GM18505 (cell line): ENCODE results near the gene OVOL1.

Experiments
- ATAC-seq: cut with Tn5 transposase; IDR thresholded peaks from one replicate; pipeline ENCODE4 v1.9.1; 2021; ENCODE audit not compliant: unreplicated experiment
- POLR2A ChIP-seq: IDR thresholded peaks from 4 replicates; pipeline ENCODE4 v1.6.1; 2011; ENCODE audit warnings: borderline replicate concordance; ENCODE audit not compliant: insufficient read depth, insufficient read length; ENCODE audit errors: extremely low read depth

OVOL1 gene

DNA sequence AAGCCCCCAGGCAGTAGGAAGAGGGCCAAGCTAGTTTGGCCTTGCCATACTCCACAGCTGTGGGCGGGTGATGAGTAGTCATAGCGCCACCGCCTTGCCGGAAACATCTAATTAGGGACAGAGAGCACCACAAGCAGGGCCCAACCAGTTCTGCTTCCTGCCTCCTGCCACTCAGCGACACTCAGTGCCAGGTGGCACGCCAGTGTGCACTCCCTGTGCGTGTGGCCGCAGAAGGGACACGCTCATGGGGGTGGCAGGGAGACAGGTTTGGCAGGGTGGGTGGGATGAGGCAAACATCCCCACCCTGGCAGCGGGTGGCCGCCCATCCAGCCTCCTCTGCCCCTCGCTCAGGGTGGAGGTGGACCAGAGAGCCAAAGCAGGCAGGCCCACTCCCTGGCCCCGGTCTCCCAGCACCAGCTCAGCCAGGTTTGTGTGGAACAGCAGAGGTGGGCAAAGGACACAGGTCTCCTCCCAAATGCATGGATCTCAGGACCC is 4.9 kb downstream of the OVOL1 start:
- TF ChIP-seq POLR2A: peak; percentile 88
- ATAC-seq: peak; percentile 71

DNA sequence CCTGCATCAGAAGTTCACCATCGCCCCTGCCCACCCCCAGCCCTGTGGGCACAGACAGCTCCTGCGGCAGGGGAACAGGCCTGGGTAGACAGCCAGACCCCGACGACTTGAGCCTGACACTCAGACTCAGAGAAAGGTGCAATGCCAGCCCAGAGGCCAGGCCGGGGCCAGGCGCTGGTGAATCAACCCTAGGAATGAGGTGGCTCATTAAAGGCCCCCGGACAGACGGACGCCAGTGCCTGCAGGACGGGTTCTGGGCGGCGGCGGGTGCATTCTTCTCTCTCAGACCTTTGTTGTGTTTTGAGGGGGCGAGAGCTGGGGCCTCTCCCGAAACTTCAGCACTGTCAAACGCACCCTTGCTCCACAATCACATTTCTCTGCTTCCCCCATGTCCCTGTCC is 5.6 kb downstream of the OVOL1 start:
- ATAC-seq: no peak

DNA sequence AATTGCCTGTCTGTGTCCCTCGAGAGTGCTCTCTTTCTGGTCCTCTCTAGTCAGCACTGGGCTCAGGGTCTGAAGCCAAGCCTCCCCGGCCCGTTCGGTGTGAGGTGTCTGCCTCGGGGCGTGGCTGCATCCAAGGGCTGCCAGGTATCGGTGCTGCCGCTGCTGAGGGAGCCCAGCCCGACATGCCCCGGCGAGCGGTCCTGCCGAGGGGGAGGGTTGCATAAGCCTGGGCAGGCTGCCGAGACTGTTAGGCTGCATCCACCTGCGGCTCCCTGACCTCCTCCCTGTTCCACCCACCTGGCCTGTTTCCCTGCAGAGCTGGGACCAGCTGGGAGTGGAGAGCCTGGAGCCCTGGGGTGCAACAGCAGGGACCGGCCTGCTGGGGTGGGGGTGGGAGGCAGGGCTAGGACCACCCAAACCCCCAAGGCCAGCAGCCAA is 6.3 kb downstream of the OVOL1 start:
- no peak for TF ChIP-seq POLR2A
- no peak for ATAC-seq

More for the DNA sequence above, 5.6 kb downstream of the OVOL1 start:
- no peak for TF ChIP-seq POLR2A

DNA sequence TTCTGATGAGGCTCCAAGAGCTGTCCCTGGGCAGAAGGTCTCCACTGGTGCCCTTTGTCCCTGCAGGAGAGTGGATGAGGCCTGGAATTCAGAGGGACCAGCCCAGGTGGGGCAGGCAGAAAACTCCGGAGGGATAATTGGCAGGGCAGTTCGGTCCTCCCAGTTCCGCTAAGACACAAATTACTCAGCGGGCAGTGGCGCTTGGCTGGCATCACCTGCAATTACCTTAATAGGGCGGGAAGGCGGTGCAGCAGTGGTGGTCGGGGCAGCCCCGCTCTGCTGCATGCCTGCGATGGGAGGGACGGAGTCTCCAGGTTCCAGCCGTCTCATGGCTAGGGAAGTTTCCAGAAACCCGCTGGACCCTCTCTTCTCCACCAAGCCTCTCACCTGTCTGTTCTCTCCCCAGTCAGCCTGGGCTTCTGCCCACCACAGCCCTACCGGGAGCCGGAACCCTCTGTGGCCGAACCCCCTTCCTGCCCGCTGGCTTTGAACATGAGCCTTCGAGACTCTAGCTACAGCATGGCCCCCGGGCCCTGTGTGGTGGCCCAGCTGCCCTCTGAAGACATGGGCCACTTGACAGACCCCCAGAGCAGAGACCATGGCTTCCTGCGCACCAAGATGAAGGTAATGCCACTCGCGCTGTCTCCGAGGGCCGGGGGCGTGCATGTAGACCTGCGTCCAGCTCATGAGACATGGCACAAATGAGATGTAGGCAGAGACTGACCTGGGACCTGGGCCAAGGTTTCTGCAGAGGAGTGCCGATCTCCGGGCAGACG is 7.0 kb downstream of the OVOL1 start:
- no peak for TF ChIP-seq POLR2A
- ATAC-seq: no peak

DNA sequence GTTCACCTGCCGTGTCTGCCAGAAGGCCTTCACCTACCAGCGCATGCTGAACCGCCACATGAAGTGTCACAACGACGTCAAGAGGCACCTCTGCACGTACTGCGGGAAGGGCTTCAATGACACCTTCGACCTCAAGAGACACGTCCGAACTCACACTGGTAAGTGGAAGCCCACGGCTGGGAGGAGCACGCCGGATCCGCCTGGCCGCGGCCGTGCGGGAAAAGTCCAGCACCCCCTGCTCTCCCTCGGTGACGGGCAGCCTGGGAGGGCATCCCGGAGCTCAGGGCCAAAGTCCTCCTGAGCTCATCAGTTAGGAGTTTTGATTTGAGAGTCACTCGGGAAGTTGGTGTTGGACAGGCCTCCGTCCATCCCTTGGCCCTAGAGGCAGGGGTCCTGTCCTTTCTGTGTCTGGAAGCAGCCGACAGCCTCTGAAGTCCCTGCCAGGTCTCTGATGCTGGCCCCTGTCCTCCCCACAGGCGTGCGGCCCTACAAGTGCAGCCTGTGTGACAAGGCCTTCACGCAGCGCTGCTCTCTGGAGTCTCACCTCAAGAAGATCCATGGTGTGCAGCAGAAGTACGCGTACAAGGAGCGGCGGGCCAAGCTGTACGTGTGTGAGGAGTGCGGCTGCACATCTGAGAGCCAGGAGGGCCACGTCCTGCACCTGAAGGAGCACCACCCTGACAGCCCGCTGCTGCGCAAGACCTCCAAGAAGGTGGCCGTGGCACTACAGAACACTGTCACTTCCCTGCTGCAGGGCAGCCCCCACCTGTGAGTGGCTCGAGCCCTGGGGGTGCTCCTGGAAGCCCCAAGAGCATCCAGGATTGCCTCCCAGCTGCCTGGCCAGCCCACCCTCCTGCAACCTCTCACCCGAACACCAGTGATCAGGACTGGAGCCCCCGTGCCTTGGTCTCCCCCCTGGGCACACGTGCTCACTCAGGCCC is 8.0 kb downstream of the OVOL1 start:
- no peak for TF ChIP-seq POLR2A
- no peak for ATAC-seq

DNA sequence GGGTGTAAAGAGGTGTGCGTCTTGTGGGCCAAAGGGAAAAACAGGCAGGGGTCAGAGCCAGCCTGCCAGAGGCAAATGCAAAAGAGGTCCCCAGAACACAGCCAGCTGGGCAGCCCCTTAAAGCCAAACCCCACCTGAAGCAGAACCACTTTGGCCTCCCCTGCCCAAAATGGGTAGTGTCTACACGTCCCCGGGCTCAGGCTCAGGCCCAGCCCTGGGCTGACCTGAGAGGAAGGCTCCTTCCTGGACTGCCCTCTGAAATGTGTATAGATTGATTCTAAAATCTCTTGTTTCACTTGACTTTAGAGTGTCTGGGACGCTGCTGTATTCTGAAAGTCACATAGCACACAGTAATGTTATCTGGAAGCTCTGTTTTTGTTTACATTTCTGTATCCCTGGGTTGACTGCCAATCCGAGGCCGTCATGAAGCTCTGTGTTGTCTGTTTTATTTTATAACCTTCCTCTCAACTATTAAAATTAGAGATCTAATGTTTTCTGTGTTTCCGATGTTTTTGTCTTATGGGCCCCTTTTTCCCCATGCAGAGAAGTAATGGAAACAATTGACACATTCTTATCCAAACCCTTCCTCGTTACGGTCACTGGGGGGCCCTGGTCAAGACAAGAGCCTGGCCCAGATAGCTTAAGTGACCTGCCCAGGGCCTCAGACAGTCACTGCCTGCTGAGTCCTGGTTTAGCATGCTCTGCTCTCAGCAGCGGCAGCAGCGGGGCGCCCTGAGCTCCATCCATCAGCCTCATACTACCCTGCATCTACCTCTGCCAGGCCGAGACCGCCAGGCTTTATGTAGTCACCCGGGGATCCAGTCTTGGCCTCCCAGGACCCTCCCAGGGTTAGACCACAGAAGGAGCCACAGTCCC is 10.1 kb downstream of the OVOL1 start:
- TF ChIP-seq POLR2A: no peak

DNA sequence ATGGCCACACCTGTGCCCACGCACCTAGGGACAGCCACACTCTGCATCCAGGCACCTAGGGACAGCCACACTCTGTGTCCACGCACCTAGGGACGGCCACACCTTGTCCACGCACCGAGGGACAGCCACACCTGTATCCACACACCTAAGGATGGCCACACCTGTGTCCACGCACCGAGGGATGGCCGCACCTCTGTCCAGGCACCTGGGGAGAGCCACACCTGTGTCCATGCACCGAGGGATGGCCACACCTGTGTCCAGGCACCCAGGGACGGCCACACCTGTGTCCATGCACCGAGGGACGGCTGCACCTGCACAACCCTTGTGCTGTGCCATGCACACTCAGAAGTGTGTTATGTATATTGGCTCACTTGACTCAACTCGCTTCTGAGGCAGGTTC is 10.8 kb downstream of the OVOL1 start:
- TF ChIP-seq POLR2A: no peak
- no peak for ATAC-seq

More for the DNA sequence above, 10.1 kb downstream of the OVOL1 start:
- ATAC-seq: no peak

DNA sequence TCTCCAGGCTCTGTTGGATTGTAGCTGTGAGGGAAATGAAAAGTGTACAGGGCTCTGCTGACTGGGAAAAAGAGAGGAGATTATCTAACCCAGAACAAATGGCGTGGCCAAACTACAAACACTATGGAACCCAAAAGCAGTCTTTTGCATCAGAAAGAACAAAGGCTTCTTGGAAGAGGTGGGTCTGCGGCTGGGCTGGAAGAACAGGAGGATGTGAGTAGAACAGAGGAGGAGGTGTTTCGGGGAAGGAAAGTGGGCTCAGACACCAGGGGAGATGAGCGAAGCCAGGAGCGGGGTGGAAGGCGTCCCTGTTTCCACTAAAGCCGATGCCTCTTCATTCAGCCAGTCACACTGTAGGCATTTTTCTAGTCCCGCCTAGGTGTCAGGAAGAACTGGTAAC is 12.0 kb downstream of the OVOL1 start:
- TF ChIP-seq POLR2A: no peak
- no peak for ATAC-seq

DNA sequence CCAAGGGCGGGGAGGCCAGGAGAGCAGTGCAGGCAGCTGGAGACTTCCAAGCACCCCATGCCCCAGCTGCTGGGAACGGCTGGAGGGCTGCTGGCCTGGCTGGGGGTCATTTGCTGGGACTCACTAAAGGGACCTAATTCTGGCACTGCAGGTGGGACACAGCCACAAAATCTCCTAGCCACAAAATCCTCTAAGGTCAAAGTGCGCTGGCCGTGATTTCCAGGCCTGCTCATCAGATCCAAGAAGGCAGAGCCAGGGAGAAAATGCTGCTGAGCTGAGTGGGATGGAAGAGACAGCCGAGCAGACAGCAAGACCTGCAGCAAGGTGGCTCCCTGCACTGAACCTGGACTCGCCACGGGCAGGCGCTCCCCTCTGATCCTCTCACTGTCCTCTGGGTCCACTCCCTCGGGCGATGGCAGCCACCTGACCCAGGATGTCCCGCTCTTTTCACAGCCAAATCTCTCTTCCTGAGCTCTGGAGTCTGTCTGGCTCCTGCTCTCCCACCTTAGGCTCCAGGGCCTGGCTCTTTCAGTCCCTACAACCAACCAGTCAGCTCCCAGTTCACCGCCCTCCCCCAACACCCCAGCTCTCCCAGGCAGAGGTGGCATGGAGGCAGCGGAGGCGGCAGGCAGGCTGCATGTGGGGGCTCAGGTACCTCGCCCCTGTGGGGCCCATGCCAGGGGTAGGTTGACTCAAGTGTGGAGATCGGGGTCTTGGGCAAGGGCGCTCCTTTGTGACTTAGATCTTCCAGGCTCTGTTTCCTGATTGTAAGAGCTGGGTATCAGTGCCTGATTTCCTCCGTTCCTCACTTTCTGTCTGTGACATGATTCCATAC is 14.5 kb downstream of the OVOL1 start:
- no peak for TF ChIP-seq POLR2A
- ATAC-seq: no peak

DNA sequence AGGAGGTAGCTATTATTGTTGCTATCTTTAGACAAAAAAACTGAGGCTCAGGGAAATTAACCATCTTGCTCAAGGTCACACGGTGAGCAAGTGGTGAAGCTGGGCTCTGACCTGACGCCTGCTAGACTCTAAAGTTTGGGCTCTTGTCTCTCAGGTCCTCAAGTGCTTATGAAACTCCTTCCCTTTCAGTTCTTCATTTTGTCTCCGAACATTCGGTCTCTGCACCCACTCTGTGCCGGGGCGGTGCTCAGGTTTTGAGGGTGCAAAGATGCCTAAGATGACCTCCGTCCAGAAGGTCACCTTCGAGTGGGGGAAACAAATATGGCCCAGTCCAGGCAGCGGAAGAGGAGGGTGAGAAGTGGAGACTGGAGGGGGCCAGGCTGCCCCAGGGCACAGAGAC is 16.0 kb downstream of the OVOL1 start:
- ATAC-seq: peak; percentile 78
- no peak for TF ChIP-seq POLR2A

DNA sequence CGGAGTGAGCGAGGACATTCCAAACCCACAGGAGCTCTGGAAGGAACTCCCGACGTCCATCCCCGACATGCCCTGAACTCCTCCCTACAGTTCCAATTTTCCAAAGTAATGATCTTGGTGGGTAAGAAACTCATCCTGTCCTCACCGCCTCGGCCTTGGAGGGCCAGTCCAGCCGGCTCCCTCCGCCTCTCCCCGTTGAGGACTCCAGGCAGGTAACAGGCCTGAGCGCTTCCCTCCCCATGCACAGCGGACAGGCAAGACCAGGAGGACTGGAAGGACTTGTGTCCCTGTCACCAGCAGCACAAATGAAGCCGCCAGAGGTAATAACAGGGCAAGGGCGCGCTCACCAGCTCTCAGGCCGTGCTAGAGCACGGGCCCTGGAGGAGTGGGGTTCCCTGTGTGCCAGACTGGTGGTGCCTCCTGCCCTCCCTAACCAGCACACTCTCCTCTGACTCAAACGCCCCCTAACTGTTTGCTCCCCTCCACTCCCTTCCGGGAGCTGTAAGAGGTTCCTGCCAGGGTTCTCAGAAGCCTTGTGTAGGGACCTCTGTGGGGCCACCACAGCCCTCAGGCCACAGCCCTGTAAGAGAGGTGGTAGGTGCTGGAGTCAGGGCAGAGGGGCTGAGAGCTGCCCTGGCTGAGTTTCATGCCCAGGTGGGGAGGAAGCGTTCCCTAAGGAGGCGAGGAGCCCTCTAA is 17.1 kb downstream of the OVOL1 start:
- no peak for ATAC-seq
- TF ChIP-seq POLR2A: no peak
